ENCODE measurements around the gene CRIM1.

GRCh38 chr2:36530983-36531354 lies 175.4 kb downstream of the CRIM1 start:
- TF ChIP-seq CTCF (conservative IDR thresholded peaks at IDR 0.05): no peak
- TF ChIP-seq ZFX (IDR thresholded peaks at IDR 0.05): no peak

Data from C4-2B (cell line).